B cell (primary cell): ENCODE results near the gene PPFIA4. TPM values are rescaled to one million over a fixed set of nuclear protein-coding genes. Genes with fewer than 3 reads are reported as not detected.

Experiments
- ATAC-seq: fragments of 200-7000 bp; cut with Tn5 transposase; one replicate; pipeline ENCODE4 v1.10.0; 2021; ENCODE audit warnings: low read depth, mild to moderate bottlenecking, moderate number of reproducible peaks, moderate library complexity
- CTCF ChIA-PET: fragments of 350-600 bp; sonication (Branson Sonifier 250); formaldehyde crosslinking; loops from one replicate; lab custom pipeline; 2021; ENCODE audit warnings: antibody characterized with exemption, inconsistent platforms; lab: Charles Lee
- POLR2A ChIA-PET: fragments of 350-600 bp; sonication (Branson Sonifier 250); formaldehyde crosslinking; loops from one replicate; lab custom pipeline; 2021; ENCODE audit warnings: antibody characterized with exemption; lab: Charles Lee
- DNase-seq: peaks from one replicate; pipeline ENCODE4 v3.0.0; 2013
- H2AFZ ChIP-seq: 2 replicates; pipeline ENCODE4 v1.6.1; 2012; ENCODE audit warnings: mild to moderate bottlenecking, low read depth, low read length; ENCODE audit not compliant: insufficient read depth, poor library complexity, severe bottlenecking
- H3K27ac ChIP-seq, 2 donors: 1 replicate in 1 of 2; 2 replicates in 1 of 2; pipeline ENCODE4 v1.5.1; 2012 to 2013; ENCODE audit warnings: low read length in 2 of 2, mild to moderate bottlenecking in 2 of 2, moderate library complexity in 1 of 2
- H3K27me3 ChIP-seq, 4 experiments: fragments of 200-600 bp in 1 of 4; sonication (generic) in 1 of 4; replicated peaks in 1 of 4; 1 replicate in 2 of 4; 2 replicates in 2 of 4; pipeline versions ENCODE4 v1.6.1 to v1.7.0; 2013 to 2016; ENCODE audit warnings: low read length in 3 of 4, mild to moderate bottlenecking in 2 of 4, mixed read lengths in 1 of 4, moderate library complexity in 1 of 4; ENCODE audit not compliant: insufficient read depth in 4 of 4, control insufficient read depth in 3 of 4; ENCODE audit errors: control extremely low read depth in 1 of 4
- H3K36me3 ChIP-seq, 2 experiments: replicated peaks in 1 of 2; 1 replicate in 1 of 2; 2 replicates in 1 of 2; pipeline versions ENCODE4 v1.6.1 to v1.7.1; 2013; ENCODE audit warnings: low read length in 1 of 2; ENCODE audit not compliant: insufficient read depth in 2 of 2, control insufficient read depth in 1 of 2; ENCODE audit errors: control extremely low read depth in 1 of 2, extremely low read depth in 1 of 2
- H3K4me1 ChIP-seq, 2 donors: fragments of 200-600 bp in 1 of 2; sonication (generic) in 1 of 2; 1 replicate in 1 of 2; 2 replicates in 1 of 2; pipeline versions ENCODE4 v1.5.1 to v1.6.1; 2013 to 2017; ENCODE audit warnings: low read length in 2 of 2; ENCODE audit not compliant: control insufficient read depth in 2 of 2, insufficient read depth in 2 of 2
- H3K4me2 ChIP-seq: replicated peaks from 2 replicates; pipeline ENCODE3; 2012; ENCODE audit warnings: mild to moderate bottlenecking, low read depth, low read length; ENCODE audit not compliant: poor library complexity, severe bottlenecking
- H3K4me3 ChIP-seq, 5 experiments: fragments of 200-600 bp in 1 of 5; sonication (generic) in 1 of 5; 1 replicate in 3 of 5; 2 replicates in 2 of 5; pipeline versions ENCODE4 v1.5.1 to v1.7.0; 2011 to 2016; ENCODE audit warnings: low read length in 4 of 5, mild to moderate bottlenecking in 4 of 5, low read depth in 2 of 5, control low read depth in 1 of 5, moderate library complexity in 1 of 5; ENCODE audit not compliant: insufficient read depth in 1 of 5; ENCODE audit errors: control extremely low read depth in 1 of 5, extremely low read depth in 1 of 5
- H3K79me2 ChIP-seq: fragments of 200-600 bp; sonication (generic); one replicate; pipeline ENCODE4 v1.6.0; 2016; ENCODE audit warnings: low read length; ENCODE audit not compliant: control insufficient read depth, insufficient read depth
- H3K9ac ChIP-seq: fragments of 200-600 bp; sonication (generic); 2 replicates; pipeline ENCODE4 v1.6.1; 2017; ENCODE audit warnings: mild to moderate bottlenecking, low read length, moderate library complexity
- H3K9me3 ChIP-seq, 3 donors: one replicate each; pipeline versions ENCODE4 v1.6.1 to v1.7.1; 2013; ENCODE audit warnings: low read length in 2 of 3; ENCODE audit not compliant: control insufficient read depth in 2 of 3, insufficient read depth in 1 of 3; ENCODE audit errors: control extremely low read depth in 1 of 3
- H4K20me1 ChIP-seq: 2 replicates; pipeline ENCODE4 v1.6.0; 2012; ENCODE audit warnings: mild to moderate bottlenecking, low read length; ENCODE audit not compliant: insufficient read depth, control insufficient read depth, poor library complexity, severe bottlenecking
- H3K27ac Mint-ChIP-seq: one replicate; pipeline ENCODE4 v1.8.0; 2021; ENCODE audit warnings: mixed read lengths
- H3K27me3 Mint-ChIP-seq: one replicate; pipeline ENCODE4 v1.8.0; 2021; ENCODE audit warnings: mixed read lengths
- H3K4me1 Mint-ChIP-seq: one replicate; pipeline ENCODE4 v1.8.0; 2021; ENCODE audit warnings: mixed read lengths
- H3K4me3 Mint-ChIP-seq: one replicate; pipeline ENCODE4 v1.8.0; 2021; ENCODE audit warnings: mixed read lengths
- H3K9me3 Mint-ChIP-seq: one replicate; pipeline ENCODE4 v1.8.0; 2022; ENCODE audit warnings: mixed read lengths; ENCODE audit not compliant: insufficient read depth
- EZH2 ChIP-seq: IDR thresholded peaks from 2 replicates; pipeline ENCODE4 v1.6.1; 2012; ENCODE audit warnings: borderline replicate concordance, low read depth, mild to moderate bottlenecking, moderate library complexity, low read length; ENCODE audit not compliant: insufficient read depth, poor library complexity, severe bottlenecking
- WGBS: methylation state at CpG from one replicate; pipeline ENCODE4 v1.1.5; 2013; ENCODE audit warnings: missing lambda C conversion rate; ENCODE audit not compliant: insufficient coverage; 5-methylcytosine and 5-hydroxymethylcytosine counted together
- intact Hi-C: fragments of 100-400 bp; cut with micrococcal nuclease; formaldehyde crosslinking; loops from one replicate; pipeline ENCODE4 v1.10.0; 2022
- polyA plus RNA-seq: library from polyadenylated mRNA; depleted of rRNA; stranded (reverse); fragments of >200 nt; gene quantifications from 2 replicates; pipeline ENCODE4 v1.2.3, GENCODE V29; 2012
- total RNA-seq, 2 donors: library from RNA; stranded (reverse); fragments of 120-200 nt in 1 of 2; gene quantifications; 1 replicate in 1 of 2; 2 replicates in 1 of 2; pipeline versions ENCODE4 v1.2.3 to v1.2.4, GENCODE V29; 2013 to 2022
- TF ChIP-seq, protein P1 (sequence below): fragments of 200-600 bp; IDR thresholded peaks from one replicate; pipeline ENCODE4 v1.8.0; 2022; ENCODE audit warnings: antibody characterized with exemption, mild to moderate bottlenecking

PPFIA4 gene
- total and polyA plus RNA-seq, 2 donors (not counting 1 experiment from before 2014, with no cell fraction given), result 0.09 to 0.62 TPM

DNA sequence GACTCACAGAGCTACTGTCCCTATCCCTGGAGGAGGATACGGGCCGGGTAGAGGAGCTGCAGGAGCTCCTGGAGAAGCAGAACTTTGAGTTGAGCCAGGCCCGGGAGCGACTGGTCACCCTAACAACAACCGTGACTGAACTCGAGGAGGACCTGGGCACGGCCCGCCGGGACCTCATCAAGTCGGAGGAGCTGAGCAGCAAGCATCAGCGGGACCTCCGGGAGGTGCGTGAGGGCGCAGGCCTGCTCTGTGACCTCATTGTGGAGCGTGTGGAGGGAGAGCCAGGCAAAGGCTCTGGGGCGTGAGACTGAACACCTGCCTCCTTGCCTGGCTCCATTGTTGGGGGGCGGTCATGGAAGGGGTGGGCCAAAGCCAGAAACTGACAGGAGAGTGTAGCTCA lies 19.0 kb downstream of the PPFIA4 start:
- no peaks in the 10 kb centered on the region for H3K36me3 ChIP-seq
- ChIA-PET POLR2A (no interaction called here), CTCF (no interaction called here)
- Mint-ChIP-seq H3K4me1 (no peaks in the 10 kb centered on the region), H3K9me3 (no peaks in the 10 kb centered on the region), H3K27ac (no peak overlapping the region), H3K27me3 (peaks cover 10% of the 10 kb centered on the region), H3K4me3 (no peak overlapping the region)
- intact Hi-C loops, result no loop called here
- WGBS, result 94% methylated on average over 17 of the region's 17 CpGs
- no peak for TF ChIP-seq EZH2
- TF ChIP-seq, protein P1, sequence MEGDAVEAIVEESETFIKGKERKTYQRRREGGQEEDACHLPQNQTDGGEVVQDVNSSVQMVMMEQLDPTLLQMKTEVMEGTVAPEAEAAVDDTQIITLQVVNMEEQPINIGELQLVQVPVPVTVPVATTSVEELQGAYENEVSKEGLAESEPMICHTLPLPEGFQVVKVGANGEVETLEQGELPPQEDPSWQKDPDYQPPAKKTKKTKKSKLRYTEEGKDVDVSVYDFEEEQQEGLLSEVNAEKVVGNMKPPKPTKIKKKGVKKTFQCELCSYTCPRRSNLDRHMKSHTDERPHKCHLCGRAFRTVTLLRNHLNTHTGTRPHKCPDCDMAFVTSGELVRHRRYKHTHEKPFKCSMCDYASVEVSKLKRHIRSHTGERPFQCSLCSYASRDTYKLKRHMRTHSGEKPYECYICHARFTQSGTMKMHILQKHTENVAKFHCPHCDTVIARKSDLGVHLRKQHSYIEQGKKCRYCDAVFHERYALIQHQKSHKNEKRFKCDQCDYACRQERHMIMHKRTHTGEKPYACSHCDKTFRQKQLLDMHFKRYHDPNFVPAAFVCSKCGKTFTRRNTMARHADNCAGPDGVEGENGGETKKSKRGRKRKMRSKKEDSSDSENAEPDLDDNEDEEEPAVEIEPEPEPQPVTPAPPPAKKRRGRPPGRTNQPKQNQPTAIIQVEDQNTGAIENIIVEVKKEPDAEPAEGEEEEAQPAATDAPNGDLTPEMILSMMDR, result no peak
- no peaks in the 10 kb centered on the region for H3K9me3 ChIP-seq
- no peaks in the 10 kb centered on the region for H4K20me1 ChIP-seq
- H3K27me3 ChIP-seq, result no peaks in the 10 kb centered on the region
- H3K79me2 ChIP-seq, result no peaks in the 10 kb centered on the region
- no peak overlapping the region for H3K4me3 ChIP-seq
- ATAC-seq (no peak), DNase-seq (no peak)
- H3K4me1 ChIP-seq, result no peaks in the 10 kb centered on the region
- H3K9ac ChIP-seq, result no peak overlapping the region
- no peak overlapping the region for H3K4me2 ChIP-seq
- no peak overlapping the region for H2AFZ ChIP-seq
- no peak overlapping the region for H3K27ac ChIP-seq

DNA sequence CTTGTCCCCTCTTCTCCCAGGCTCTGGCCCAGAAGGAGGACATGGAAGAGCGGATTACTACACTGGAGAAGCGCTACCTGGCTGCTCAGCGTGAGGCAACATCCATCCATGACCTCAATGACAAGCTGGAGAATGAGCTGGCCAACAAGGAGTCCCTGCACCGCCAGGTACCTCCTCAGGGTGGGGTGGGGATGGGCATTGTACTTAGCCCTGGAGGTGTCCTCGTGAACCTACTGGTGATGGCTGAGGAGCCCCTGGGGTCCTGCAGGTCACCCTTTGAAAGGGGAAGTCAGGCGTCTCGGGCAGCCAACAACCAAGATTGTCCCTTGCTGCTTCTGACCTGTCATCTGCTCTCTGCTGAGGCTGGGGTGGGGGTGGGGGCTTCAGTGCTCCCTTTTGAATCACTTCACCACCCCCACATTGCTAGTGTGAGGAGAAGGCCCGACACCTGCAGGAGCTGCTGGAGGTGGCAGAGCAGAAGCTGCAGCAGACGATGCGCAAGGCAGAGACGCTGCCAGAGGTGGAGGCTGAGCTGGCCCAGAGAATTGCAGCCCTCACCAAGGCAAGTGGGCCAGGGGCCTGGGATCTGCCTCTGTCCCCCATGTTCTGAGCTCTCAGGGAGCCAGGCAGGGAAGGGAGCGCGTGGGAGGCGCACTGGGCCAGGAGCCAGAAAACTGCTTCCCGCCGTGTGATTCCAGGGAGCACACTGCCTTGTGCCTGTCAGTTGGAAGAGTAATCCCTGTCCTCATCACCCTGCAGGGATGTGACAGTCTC lies 19.7 kb downstream of the PPFIA4 start:
- Histone ChIP-seq H3K27me3 (no peaks in the 10 kb centered on the region), H3K27ac (no peak overlapping the region), H3K4me2 (no peak overlapping the region), H3K79me2 (no peaks in the 10 kb centered on the region), H2AFZ (no peak overlapping the region), H3K9ac (no peak overlapping the region), H3K4me1 (no peaks in the 10 kb centered on the region), H3K4me3 (no peak overlapping the region), H3K36me3 (no peaks in the 10 kb centered on the region), H3K9me3 (no peaks in the 10 kb centered on the region), H4K20me1 (no peaks in the 10 kb centered on the region)
- Mint-ChIP-seq H3K4me1 (no peaks in the 10 kb centered on the region), H3K27me3 (peaks cover 17% of the 10 kb centered on the region), H3K4me3 (no peak overlapping the region), H3K9me3 (no peaks in the 10 kb centered on the region), H3K27ac (no peak overlapping the region)
- no peak for DNase-seq
- ChIA-PET POLR2A (no interaction called here), CTCF (no interaction called here)
- over 99% methylated on average over 8 of the region's 16 CpGs for WGBS
- no peak for TF ChIP-seq EZH2
- TF ChIP-seq, protein P1, result no peak
- intact Hi-C loops, result no loop called here
- ATAC-seq, result no peak
